Coronary artery (tissue), 2 donors: ENCODE results near the gene DAPK1.

Experiments
- DNase-seq: peaks from one replicate; pipeline ENCODE4 v3.0.0-alpha.2; 2017; ENCODE audit warnings: low spot score
- H3K27ac ChIP-seq, 2 donors: fragments of 200-600 bp; sonication (generic); one replicate each; pipeline ENCODE4 v1.5.1; 2016 to 2019
- H3K4me3 ChIP-seq: fragments of 200-600 bp; sonication (generic); 2 replicates; pipeline ENCODE4 v1.5.1; 2016; ENCODE audit warnings: mild to moderate bottlenecking, moderate library complexity
- TF ChIP-seq, protein P1 (sequence below): fragments of 200-600 bp; sonication (generic); IDR thresholded peaks from one replicate; pipeline ENCODE4 v1.5.1; 2019; ENCODE audit warnings: antibody characterized with exemption

The DAPK1 gene

GRCh38 chr9:87668722-87669121 lies 171.1 kb downstream of the DAPK1 start:
- no peak overlapping the region for H3K27ac ChIP-seq
- H3K4me3 ChIP-seq: no peak overlapping the region
- TF ChIP-seq, protein P1, sequence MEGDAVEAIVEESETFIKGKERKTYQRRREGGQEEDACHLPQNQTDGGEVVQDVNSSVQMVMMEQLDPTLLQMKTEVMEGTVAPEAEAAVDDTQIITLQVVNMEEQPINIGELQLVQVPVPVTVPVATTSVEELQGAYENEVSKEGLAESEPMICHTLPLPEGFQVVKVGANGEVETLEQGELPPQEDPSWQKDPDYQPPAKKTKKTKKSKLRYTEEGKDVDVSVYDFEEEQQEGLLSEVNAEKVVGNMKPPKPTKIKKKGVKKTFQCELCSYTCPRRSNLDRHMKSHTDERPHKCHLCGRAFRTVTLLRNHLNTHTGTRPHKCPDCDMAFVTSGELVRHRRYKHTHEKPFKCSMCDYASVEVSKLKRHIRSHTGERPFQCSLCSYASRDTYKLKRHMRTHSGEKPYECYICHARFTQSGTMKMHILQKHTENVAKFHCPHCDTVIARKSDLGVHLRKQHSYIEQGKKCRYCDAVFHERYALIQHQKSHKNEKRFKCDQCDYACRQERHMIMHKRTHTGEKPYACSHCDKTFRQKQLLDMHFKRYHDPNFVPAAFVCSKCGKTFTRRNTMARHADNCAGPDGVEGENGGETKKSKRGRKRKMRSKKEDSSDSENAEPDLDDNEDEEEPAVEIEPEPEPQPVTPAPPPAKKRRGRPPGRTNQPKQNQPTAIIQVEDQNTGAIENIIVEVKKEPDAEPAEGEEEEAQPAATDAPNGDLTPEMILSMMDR: no peak
- DNase-seq: no peak

GRCh38 chr9:87670572-87671264 lies 173.1 kb downstream of the DAPK1 start:
- H3K27ac ChIP-seq: no peak overlapping the region
- TF ChIP-seq, protein P1: no peak
- DNase-seq: no peak
- no peak overlapping the region for H3K4me3 ChIP-seq

GRCh38 chr9:87671478-87671877 lies 173.8 kb downstream of the DAPK1 start:
- DNase-seq: no peak
- TF ChIP-seq, protein P1: no peak
- H3K27ac ChIP-seq: no peak overlapping the region
- no peak overlapping the region for H3K4me3 ChIP-seq

- H3K4me3 ChIP-seq: no peak overlapping the region
- no peak overlapping the region for H3K27ac ChIP-seq
- DNase-seq: no peak
- TF ChIP-seq, protein P1: no peak
Observed at GRCh38 chr9:87671925-87672324, 174.3 kb downstream of the DAPK1 start.

DNA sequence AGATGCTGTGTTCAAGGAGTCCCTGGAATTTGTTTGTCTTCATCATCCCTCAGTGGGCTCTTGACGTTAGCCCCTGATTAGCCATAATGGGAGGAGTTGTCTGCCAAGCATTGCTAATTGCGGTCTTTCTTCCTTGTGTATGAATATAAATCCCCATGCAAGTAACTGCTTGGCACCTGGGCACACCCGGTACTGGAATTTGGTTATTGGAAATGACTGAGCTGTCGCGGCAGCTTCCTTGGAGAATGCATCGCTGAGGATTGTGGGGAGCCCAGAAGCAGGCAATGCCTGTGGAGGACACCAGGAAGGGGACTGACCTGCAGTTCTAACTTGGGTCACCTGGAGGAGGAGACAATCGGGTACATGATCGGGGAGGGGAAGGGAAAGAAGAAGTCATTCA lies 174.9 kb downstream of the DAPK1 start:
- no peak overlapping the region for H3K27ac ChIP-seq
- TF ChIP-seq, protein P1: no peak

DNA sequence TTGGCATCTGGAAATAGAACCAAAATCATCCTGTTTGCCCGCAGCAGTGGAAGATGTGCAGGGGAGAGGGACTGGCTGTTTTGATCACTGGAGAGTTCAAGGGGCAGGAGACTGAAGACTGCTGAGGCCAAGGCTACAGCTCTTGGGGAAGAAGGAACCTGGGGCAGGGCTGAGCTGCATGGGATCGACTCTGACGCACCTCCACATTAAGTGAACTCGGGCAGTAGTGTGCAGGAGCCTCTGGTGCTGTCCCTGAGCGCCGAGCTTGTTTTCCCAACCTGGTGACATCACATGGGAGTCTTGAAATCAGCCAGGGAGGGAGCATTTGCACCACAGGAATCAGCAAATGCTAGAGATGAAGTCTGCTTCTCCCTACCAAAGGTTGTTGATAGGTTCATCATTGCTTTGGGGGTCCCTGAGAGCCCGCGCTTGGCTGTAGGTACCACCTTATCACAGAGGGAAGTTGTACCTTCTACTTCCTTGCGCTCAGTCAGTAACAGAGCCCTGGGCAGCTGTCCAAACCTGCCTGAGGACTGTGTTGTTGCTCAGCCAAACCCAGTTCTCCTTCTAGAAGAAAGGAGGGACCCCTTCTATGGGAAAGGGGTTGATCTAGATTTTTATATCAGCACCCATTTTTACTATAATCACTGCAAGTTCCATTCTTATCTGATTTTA lies 175.9 kb downstream of the DAPK1 start:
- TF ChIP-seq, protein P1: no peak
- Histone ChIP-seq H3K27ac (no peak overlapping the region), H3K4me3 (no peak overlapping the region)
- peak; percentile 61 for DNase-seq

More for the DNA sequence above, 174.9 kb downstream of the DAPK1 start:
- no peak for DNase-seq
- no peak overlapping the region for H3K4me3 ChIP-seq
